ENCODE measurements around the gene MRTO4.
"Not testable (repeated sequence)": the region's sequence is repeated elsewhere in the genome, so short reads cannot be mapped to it uniquely, and the experiment has no call there.

MRTO4 gene

DNA sequence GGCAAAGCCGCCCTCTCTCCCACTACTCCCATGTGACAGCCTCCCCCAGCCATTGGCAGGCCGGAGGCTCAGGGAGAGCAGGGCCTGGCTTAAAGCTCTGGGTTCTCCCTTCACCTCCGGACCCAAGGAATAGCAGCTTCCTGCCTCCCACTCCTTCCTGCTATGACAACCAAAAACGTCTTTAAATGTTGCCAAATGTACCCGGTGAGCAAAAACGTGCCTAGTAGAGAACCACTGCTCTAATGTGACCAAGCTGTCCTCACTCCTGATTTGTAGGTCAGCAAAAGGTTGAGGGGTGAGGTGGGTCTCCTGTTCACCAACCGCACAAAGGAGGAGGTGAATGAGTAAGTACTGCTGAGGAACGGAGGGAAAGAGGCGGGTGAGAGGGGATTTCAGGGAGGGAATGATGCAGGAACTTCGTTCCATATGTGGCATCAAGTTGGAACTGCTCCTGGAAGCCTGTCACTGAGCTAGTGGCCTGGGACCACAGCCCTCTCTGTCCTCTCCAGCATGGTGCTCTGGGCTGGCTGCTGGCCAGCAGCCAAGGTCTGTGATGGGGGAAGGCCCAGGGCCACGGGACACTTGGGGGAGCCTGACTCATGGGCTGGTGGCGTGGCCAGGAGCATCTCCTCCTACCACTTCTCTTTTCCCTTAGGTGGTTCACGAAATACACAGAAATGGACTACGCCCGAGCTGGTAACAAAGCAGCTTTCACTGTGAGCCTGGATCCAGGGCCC is 5.7 kb downstream of the MRTO4 start:
- H3K9ac ChIP-seq (ENCODE audit: low read depth, low read length) = no peak overlapping the region
- H3K27me3 ChIP-seq (ENCODE audit: control insufficient read depth, insufficient read depth, low read length) = no peaks in the 10 kb centered on the region
- no peak overlapping the region for H3K4me3 ChIP-seq (ENCODE audit: low read depth, low read length)
- no peaks in the 10 kb centered on the region for H3K9me3 ChIP-seq (ENCODE audit: control insufficient read depth, insufficient read depth, low read length)
- H3K27ac ChIP-seq (ENCODE audit: low read depth, low read length) = no peak overlapping the region
- H3K4me1 ChIP-seq (ENCODE audit: control insufficient read depth, insufficient read depth, low read length) = peaks cover 9% of the 10 kb centered on the region
- peaks cover 71% of the 10 kb centered on the region for H3K36me3 ChIP-seq (ENCODE audit: control insufficient read depth, insufficient read depth, low read length)

DNA sequence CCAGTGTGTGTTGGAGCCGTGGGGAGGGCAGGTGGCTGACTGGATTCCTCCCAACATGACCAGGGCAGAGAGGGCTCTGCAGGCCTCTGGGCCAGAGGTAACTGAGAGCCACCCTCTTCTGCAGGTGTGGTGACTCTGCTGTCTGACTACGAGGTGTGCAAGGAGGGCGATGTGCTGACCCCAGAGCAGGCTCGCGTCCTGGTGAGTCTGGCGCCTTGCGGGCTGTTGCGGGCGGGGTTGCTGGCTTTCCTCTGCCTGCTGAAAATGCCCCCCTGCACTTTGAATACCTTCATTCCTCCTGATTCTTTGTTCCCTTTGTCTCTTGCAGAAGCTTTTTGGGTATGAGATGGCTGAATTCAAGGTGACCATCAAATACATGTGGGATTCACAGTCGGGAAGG is 6.7 kb downstream of the MRTO4 start:
- H3K27me3 ChIP-seq (ENCODE audit: control insufficient read depth, insufficient read depth, low read length) = no peaks in the 10 kb centered on the region
- H3K27ac ChIP-seq (ENCODE audit: low read depth, low read length) = no peak overlapping the region
- H3K9me3 ChIP-seq (ENCODE audit: control insufficient read depth, insufficient read depth, low read length) = no peaks in the 10 kb centered on the region
- peaks cover 2% of the 10 kb centered on the region for H3K4me1 ChIP-seq (ENCODE audit: control insufficient read depth, insufficient read depth, low read length)
- no peak overlapping the region for H3K4me3 ChIP-seq (ENCODE audit: low read depth, low read length)
- peaks cover 71% of the 10 kb centered on the region for H3K36me3 ChIP-seq (ENCODE audit: control insufficient read depth, insufficient read depth, low read length)
- no peak overlapping the region for H3K9ac ChIP-seq (ENCODE audit: low read depth, low read length)

DNA sequence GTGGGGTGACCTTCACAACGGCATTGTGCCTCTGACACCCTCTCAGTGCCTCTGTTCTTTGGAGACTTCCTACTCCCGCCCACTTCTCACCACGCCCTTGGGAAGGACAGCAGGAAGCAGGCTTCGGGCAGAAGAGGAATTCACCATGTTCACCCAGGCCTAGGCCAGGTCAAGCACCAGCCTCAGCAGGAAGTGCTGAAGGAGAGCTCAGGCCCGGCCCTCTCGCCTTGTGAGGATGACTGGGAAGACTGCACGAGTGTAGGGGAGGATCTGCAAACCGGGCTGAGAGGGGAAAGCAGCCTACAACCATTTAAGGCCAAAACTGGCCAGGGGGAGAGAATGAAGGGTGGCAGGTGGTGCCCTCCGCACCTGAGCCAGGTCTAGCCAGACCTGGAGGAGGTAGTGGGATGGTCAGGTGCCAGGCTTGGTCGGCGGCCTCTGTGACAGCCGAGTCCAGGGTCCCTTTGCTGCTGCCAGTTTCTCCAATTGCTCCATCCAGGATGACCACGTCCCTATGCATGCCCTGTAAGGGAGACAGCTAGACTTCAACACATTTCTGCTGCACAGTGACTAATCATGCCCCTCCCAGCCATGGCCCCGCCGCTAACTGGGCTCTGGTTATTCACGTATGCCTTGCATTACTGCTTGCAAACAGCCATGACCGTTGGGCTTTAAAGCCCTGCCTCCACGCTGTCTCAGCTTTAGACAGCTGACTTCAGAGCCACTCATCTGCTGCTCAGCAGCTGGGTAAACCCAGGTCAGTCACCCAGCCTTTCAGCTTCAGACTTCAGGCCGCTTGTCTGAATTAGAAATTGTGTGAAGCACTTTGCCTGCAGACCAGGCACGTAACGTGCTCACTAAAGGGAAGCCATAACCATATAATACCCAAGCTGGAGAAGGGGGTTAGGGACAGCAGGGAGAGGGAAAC is 8.9 kb downstream of the MRTO4 start:
- peaks cover 54% of the 10 kb centered on the region for H3K36me3 ChIP-seq (ENCODE audit: control insufficient read depth, insufficient read depth, low read length)
- no peak overlapping the region for H3K27ac ChIP-seq (ENCODE audit: low read depth, low read length)

DNA sequence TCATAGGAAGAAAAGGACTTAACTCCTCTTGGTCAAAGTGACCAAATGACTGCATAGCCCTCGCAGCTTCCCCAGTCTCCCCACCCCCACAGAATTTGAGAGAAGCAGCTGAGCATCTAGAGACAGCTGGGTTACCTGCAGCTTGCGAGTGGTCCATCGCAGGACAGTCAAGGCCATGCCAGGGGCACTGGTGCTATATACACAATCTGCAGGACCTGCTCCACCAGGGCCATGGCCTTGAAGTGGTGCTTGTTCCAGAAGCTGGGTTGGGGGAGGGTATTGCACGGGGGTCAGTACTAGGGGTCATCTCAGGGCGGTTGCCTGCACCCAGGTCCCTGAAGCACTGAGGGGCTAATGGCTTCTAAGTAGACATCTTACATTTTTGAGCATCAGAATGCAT is 10.4 kb downstream of the MRTO4 start:
- Histone ChIP-seq H3K27me3 (ENCODE audit: control insufficient read depth, insufficient read depth, low read length) (no peaks in the 10 kb centered on the region), H3K9me3 (ENCODE audit: control insufficient read depth, insufficient read depth, low read length) (no peaks in the 10 kb centered on the region), H3K4me1 (ENCODE audit: control insufficient read depth, insufficient read depth, low read length) (no peaks in the 10 kb centered on the region), H3K4me3 (ENCODE audit: low read depth, low read length) (no peak overlapping the region), H3K27ac (ENCODE audit: low read depth, low read length) (no peak overlapping the region), H3K36me3 (ENCODE audit: control insufficient read depth, insufficient read depth, low read length) (peaks cover 38% of the 10 kb centered on the region), H3K9ac (ENCODE audit: low read depth, low read length) (no peak overlapping the region)

More for the DNA sequence above, 8.9 kb downstream of the MRTO4 start:
- no peaks in the 10 kb centered on the region for H3K27me3 ChIP-seq (ENCODE audit: control insufficient read depth, insufficient read depth, low read length)
- H3K4me1 ChIP-seq (ENCODE audit: control insufficient read depth, insufficient read depth, low read length) = no peaks in the 10 kb centered on the region
- H3K9me3 ChIP-seq (ENCODE audit: control insufficient read depth, insufficient read depth, low read length) = no peaks in the 10 kb centered on the region
- no peak overlapping the region for H3K4me3 ChIP-seq (ENCODE audit: low read depth, low read length)
- no peak overlapping the region for H3K9ac ChIP-seq (ENCODE audit: low read depth, low read length)

DNA sequence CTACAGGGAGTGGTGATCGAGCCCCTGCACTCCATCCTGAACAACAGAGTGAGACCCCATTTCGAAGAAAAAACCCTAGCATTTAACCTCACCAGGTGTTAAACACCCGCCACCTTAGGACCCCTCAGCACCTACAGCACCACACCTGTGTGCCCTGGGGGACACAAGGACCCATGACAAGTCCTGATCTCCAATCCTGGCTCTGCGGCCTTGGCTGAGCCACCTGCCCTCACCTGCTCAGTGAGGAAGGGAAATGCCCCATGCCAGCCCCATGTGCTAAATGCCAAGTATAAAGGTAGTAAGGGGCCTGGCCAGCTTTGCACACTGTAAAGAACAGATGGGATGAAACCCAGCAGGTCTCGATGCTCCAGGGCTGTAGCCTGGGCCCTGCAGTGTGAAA is 11.1 kb downstream of the MRTO4 start:
- no peak overlapping the region for H3K9ac ChIP-seq (ENCODE audit: low read depth, low read length)
- H3K4me1 ChIP-seq (ENCODE audit: control insufficient read depth, insufficient read depth, low read length) = no peaks in the 10 kb centered on the region
- no peak overlapping the region for H3K4me3 ChIP-seq (ENCODE audit: low read depth, low read length)
- no peaks in the 10 kb centered on the region for H3K9me3 ChIP-seq (ENCODE audit: control insufficient read depth, insufficient read depth, low read length)
- H3K27ac ChIP-seq (ENCODE audit: low read depth, low read length) = no peak overlapping the region
- no peaks in the 10 kb centered on the region for H3K27me3 ChIP-seq (ENCODE audit: control insufficient read depth, insufficient read depth, low read length)
- peaks cover 31% of the 10 kb centered on the region for H3K36me3 ChIP-seq (ENCODE audit: control insufficient read depth, insufficient read depth, low read length)

DNA sequence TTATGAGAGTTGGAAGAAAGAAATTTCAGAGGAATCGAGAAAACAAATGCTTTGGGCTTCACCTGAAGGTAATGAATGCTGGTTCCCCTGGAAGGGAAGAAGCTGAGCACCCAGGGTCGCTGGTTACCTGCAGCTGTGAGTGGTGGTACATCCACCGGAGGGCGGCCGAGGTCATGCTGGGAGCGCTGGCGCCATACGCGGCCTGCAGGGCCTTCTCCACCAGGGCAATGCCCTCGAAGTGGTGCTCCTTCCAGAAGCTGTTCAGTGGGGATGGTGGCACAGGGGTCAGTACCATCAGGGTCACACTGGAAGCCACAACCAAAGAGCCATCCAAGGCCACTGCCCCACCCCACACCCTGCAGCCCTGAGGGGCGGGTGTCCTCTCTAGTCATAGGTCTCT is 16.8 kb downstream of the MRTO4 start:
- H3K36me3 ChIP-seq (ENCODE audit: control insufficient read depth, insufficient read depth, low read length) = no peaks in the 10 kb centered on the region
- no peak overlapping the region for H3K27ac ChIP-seq (ENCODE audit: low read depth, low read length)
- no peaks in the 10 kb centered on the region for H3K9me3 ChIP-seq (ENCODE audit: control insufficient read depth, insufficient read depth, low read length)
- peaks cover 7% of the 10 kb centered on the region for H3K27me3 ChIP-seq (ENCODE audit: control insufficient read depth, insufficient read depth, low read length)
- no peaks in the 10 kb centered on the region for H3K4me1 ChIP-seq (ENCODE audit: control insufficient read depth, insufficient read depth, low read length)
- no peak overlapping the region for H3K9ac ChIP-seq (ENCODE audit: low read depth, low read length)
- no peak overlapping the region for H3K4me3 ChIP-seq (ENCODE audit: low read depth, low read length)

DNA sequence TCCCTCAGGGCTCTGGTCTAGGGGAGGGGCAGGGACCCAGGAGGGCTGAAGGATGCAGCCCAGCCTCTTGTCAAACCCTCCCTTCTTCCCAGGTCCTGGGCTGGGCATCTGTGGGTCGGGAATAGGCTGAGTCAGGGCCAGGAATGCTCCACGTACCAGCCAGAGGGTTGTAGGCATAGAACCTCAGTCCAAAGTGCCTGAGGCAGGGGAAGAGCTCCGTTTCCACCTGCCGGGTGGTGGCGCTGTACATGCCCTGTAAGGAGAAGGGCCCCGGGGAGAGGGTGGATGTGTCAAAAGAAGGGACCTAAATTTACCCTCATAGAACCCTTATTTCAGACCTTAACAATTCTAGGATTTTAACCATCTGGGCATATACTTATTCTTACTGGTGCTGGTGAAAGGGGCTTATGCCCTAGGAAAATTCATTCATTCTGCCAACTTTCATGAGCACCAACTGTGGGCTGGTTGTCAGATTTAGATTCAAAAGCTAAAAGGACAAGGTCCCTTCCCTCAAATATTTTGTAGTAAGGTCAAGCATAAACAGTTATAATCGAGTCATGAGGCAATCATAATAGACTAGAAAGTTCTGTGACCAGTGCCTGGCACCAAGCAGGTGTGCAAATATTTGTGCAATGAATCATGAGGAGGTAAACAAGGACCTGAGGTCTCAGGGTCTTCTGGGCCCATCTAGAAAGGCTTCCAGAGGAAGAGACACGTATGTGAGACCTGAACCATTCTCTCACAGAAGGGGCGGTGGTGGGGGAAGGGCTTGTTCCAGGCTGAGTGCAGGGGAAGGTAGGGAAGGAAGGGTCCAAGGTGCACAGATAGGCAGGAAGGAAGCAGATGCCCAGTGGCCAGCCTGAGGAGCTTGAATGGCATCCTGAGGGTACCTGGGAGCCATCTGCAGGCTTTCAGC is 18.1 kb downstream of the MRTO4 start:
- H3K27me3 ChIP-seq (ENCODE audit: control insufficient read depth, insufficient read depth, low read length) = peaks cover 18% of the 10 kb centered on the region
- H3K36me3 ChIP-seq (ENCODE audit: control insufficient read depth, insufficient read depth, low read length); H3K9me3 ChIP-seq (ENCODE audit: control insufficient read depth, insufficient read depth, low read length); H3K27ac ChIP-seq (ENCODE audit: low read depth, low read length); H3K4me3 ChIP-seq (ENCODE audit: low read depth, low read length); H3K9ac ChIP-seq (ENCODE audit: low read depth, low read length); H3K4me1 ChIP-seq (ENCODE audit: control insufficient read depth, insufficient read depth, low read length): not testable (repeated sequence)

DNA sequence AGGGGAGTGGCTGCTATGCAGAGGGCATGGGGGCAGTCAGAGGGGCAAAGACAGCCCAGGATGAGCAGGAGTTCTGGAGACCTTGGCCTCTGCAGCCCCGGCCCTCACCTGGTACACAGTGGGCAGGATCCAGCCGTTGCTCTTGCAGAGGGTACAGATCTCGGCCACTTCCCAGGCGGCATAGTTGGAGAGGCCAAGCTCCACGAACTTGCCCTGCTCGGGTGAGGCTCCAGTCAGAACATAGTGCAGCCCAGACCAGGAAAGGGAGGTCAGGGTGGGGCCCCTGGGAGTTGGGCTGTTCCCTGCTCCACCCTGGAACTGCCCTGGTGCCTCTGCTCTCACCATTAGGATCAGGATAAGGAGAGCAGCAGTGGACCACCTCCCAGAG is 18.7 kb downstream of the MRTO4 start:
- H3K9ac ChIP-seq (ENCODE audit: low read depth, low read length); H3K4me3 ChIP-seq (ENCODE audit: low read depth, low read length); H3K36me3 ChIP-seq (ENCODE audit: control insufficient read depth, insufficient read depth, low read length); H3K9me3 ChIP-seq (ENCODE audit: control insufficient read depth, insufficient read depth, low read length); H3K4me1 ChIP-seq (ENCODE audit: control insufficient read depth, insufficient read depth, low read length); H3K27ac ChIP-seq (ENCODE audit: low read depth, low read length): not testable (repeated sequence)
- peaks cover 23% of the 10 kb centered on the region for H3K27me3 ChIP-seq (ENCODE audit: control insufficient read depth, insufficient read depth, low read length)

DNA sequence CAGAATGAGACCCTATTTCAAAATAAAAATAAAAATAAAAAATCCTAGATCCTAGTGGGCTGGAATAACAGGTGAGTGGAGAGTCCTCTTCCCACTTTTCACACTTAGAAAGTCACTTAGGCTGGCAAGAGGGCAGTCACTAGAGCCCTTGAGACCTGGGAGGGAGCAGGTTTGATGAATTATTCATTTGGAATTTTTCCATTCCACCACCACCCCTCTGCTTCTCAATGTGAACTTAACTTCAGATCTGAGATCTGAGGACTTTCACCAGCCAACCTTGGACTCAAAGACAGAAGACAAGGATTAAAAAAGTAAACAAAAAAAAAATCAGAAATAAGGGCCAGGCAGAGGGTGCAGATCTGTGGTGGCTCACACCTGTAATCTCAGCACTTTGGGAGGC is 20.5 kb downstream of the MRTO4 start:
- H3K27me3 ChIP-seq (ENCODE audit: control insufficient read depth, insufficient read depth, low read length) = peaks cover 23% of the 10 kb centered on the region
- H3K9ac ChIP-seq (ENCODE audit: low read depth, low read length) = no peak overlapping the region
- H3K4me1 ChIP-seq (ENCODE audit: control insufficient read depth, insufficient read depth, low read length) = no peaks in the 10 kb centered on the region
- H3K27ac ChIP-seq (ENCODE audit: low read depth, low read length) = no peak overlapping the region
- H3K4me3 ChIP-seq (ENCODE audit: low read depth, low read length) = no peak overlapping the region
- H3K9me3 ChIP-seq (ENCODE audit: control insufficient read depth, insufficient read depth, low read length) = no peaks in the 10 kb centered on the region
- no peaks in the 10 kb centered on the region for H3K36me3 ChIP-seq (ENCODE audit: control insufficient read depth, insufficient read depth, low read length)

DNA sequence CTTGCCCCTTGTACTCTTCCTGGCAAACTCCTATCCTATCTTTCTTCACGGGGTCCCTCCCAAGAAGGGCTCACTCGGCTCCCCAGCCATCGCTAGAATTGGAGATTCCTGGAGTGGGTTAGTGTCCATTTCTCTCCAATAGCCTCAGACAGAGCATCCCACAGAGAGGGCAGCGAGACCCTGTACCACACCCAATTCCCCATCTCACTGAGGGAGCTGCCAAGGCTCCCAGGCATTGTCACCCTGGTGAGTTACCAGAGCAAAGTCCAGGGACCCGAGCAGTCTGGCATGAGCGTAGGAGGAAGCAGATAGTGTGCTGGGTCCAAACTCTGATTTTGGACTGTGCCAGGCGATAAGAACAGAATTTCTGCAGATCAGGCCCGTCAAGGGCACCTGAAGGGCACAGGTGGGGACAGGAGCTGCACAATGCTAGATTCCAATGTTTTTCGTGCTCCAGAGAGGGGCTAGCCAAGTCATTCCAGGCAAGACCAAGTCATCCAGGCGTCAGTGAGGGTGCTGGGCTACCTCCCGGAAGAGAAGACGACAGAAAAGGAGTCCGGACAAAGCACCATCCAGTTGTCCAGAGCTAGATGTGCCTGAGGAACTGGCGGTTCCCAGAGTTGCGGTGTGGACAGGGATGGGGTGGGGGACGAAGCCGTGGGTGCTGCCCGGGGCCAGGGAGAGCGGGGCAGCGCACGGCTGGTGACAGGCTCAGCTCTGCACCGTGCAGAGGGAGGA is 21.7 kb downstream of the MRTO4 start:
- no peaks in the 10 kb centered on the region for H3K4me1 ChIP-seq (ENCODE audit: control insufficient read depth, insufficient read depth, low read length)
- no peak overlapping the region for H3K27ac ChIP-seq (ENCODE audit: low read depth, low read length)
- no peak overlapping the region for H3K9ac ChIP-seq (ENCODE audit: low read depth, low read length)
- no peak overlapping the region for H3K4me3 ChIP-seq (ENCODE audit: low read depth, low read length)
- peaks cover 23% of the 10 kb centered on the region for H3K27me3 ChIP-seq (ENCODE audit: control insufficient read depth, insufficient read depth, low read length)
- H3K36me3 ChIP-seq (ENCODE audit: control insufficient read depth, insufficient read depth, low read length) = no peaks in the 10 kb centered on the region
- no peaks in the 10 kb centered on the region for H3K9me3 ChIP-seq (ENCODE audit: control insufficient read depth, insufficient read depth, low read length)
